ENCODE data around the gene C10orf67.
A peak's percentile ranks its signal among the peaks of the same experiment; 100 is the strongest.

The C10orf67 gene

GRCh38 chr10:23194966-23195845, 149.4 kb downstream of the C10orf67 start:
- no peak for DNase-seq

- no peak for DNase-seq
These were observed 150.1 kb downstream of the C10orf67 start for GRCh38 chr10:23194471-23194965.

- no peak for DNase-seq
These were observed 151.0 kb downstream of the C10orf67 start for GRCh38 chr10:23193435-23194074.

GRCh38 chr10:23192712-23193434, 151.7 kb downstream of the C10orf67 start:
- DNase-seq, result no peak

- DNase-seq, result no peak
These were observed 152.6 kb downstream of the C10orf67 start, which contains the start of gene PTF1A for GRCh38 chr10:23191764-23192711. PTF1A (plus strand) TSS chr10:23192312; CDS start chr10:23192531, 219 bp downstream.

- DNase-seq, result no peak
These were observed 153.5 kb downstream of the C10orf67 start for GRCh38 chr10:23190872-23191763.

GRCh38 chr10:23189024-23189423, 155.6 kb downstream of the C10orf67 start:
- DNase-seq, result no peak

GRCh38 chr10:23187155-23187554, 157.4 kb downstream of the C10orf67 start:
- no peak for DNase-seq

- no peak for DNase-seq
These were observed 157.9 kb downstream of the C10orf67 start for GRCh38 chr10:23186697-23187096.

- no peak for DNase-seq
These were observed 158.4 kb downstream of the C10orf67 start for GRCh38 chr10:23186178-23186577.

- DNase-seq, result no peak
These were observed 169.6 kb downstream of the C10orf67 start for GRCh38 chr10:23174977-23175512.

- DNase-seq, result no peak
These were observed 170.3 kb downstream of the C10orf67 start for GRCh38 chr10:23174074-23174976.

- DNase-seq, result no peak
These were observed 171.2 kb downstream of the C10orf67 start for GRCh38 chr10:23173214-23174073.

- no peak for DNase-seq
These were observed 172.0 kb downstream of the C10orf67 start for GRCh38 chr10:23172429-23173213.

- DNase-seq, result no peak
These were observed 173.2 kb downstream of the C10orf67 start for GRCh38 chr10:23171232-23171876.

- peak; percentile 7 for DNase-seq
These were observed 186.2 kb downstream of the C10orf67 start for GRCh38 chr10:23158370-23158769.

- DNase-seq, result peak; percentile 11
These were observed 186.8 kb downstream of the C10orf67 start for GRCh38 chr10:23157691-23158369.
